ENCODE data around the gene HLCS. TPM values are rescaled to one million over a fixed set of nuclear protein-coding genes. Genes with fewer than 3 reads are reported as not detected.

The HLCS gene
- total and polyA plus RNA-seq, 2 of the 4 experiments (the other 2 are of a cell fraction): 10.6 to 21.0 TPM

- H3K14ac ChIP-seq (replicated peaks; ENCODE audit: low read depth, low read length): no peak overlapping the region
- H4K5ac ChIP-seq (ENCODE audit: low read depth, low read length): no peak overlapping the region
- peaks cover 0 to 8% of the 10 kb centered on the region in 2 experiments; a peak in 1 of 4 replicates for H3K79me1 ChIP-seq (ENCODE audit: low read depth in 1 of 2, low read length in 2 of 2)
- H3K4me3 ChIP-seq (ENCODE audit: insufficient read depth, low read depth, low read length): no peak overlapping the region
- no peak overlapping the region for H2BK5ac ChIP-seq (ENCODE audit: low read depth, low read length, poor library complexity, severe bottlenecking)
- no peak overlapping the region for H2AK9ac ChIP-seq (replicated peaks; ENCODE audit: low read depth, low read length, poor library complexity)
- no peak overlapping the region for H2AFZ ChIP-seq (replicated peaks; ENCODE audit: low read length, poor library complexity)
- 0 out of 2 replicates have a peak, but pooled peaks cover 7% of the 10 kb centered on the region for H3K9me1 ChIP-seq (ENCODE audit: insufficient read depth, low read length)
- H4K91ac ChIP-seq (ENCODE audit: insufficient read depth, low read depth, low read length): no peak overlapping the region
- no peak overlapping the region for H2BK120ac ChIP-seq (ENCODE audit: low read depth, low read length)
- intact Hi-C loops (cut with micrococcal nuclease) (no loop called here), dilution Hi-C loops (cut with HindIII; ENCODE audit: low sequenced_read_pairs, unreplicated experiment) (no loop called here), in situ Hi-C loops (cut with MboI; ENCODE audit: low sequenced_read_pairs) (no loop called here)
- H4K20me1 ChIP-seq (ENCODE audit: insufficient read depth, low read length): no peaks in the 10 kb centered on the region
- no peak overlapping the region for H3K56ac ChIP-seq (ENCODE audit: extremely low read depth, insufficient read depth, low read length)
- CTCF ChIA-PET: no interaction called here
- H3K9ac ChIP-seq (ENCODE audit: low read depth, low read length): no peak overlapping the region
- H3K4ac ChIP-seq (ENCODE audit: low read depth, low read length): no peak overlapping the region
- no peak overlapping the region for H3K23ac ChIP-seq (ENCODE audit: low read depth, low read length)
- ATAC-seq (ENCODE audit: low read depth) (no peak), DNase-seq (no peak)
- no peak overlapping the region for H3K27ac ChIP-seq (ENCODE audit: insufficient read depth, low read length)
- H3K18ac ChIP-seq (ENCODE audit: low read depth, low read length): no peak overlapping the region
- POLR2A ChIA-PET (ENCODE audit: unreplicated experiment): no interaction called here
- H3K27me3 ChIP-seq (ENCODE audit: control insufficient read depth, insufficient read depth, low read length): no peaks in the 10 kb centered on the region
- BruUV-seq (replicated peaks): no TSS peak
- no peaks in the 10 kb centered on the region for H3K36me3 ChIP-seq (ENCODE audit: control insufficient read depth, insufficient read depth, low read length)
- H4K8ac ChIP-seq (ENCODE audit: low read depth in 2 of 2, low read length in 2 of 2): no peak overlapping the region
- WGBS, 2 experiments (ENCODE audit: extremely low coverage in 2 of 2, insufficient read length in 1 of 2): no CpG with 5 or more reads among the region's 9 CpGs
- peaks cover 6% of the 10 kb centered on the region; the same call in 1 of the 2 replicates for H3K4me1 ChIP-seq (ENCODE audit: control insufficient read depth, insufficient read depth, low read length)
- no peak overlapping the region for H3K4me2 ChIP-seq (ENCODE audit: low read depth, low read length)
- H2BK20ac ChIP-seq (ENCODE audit: low read depth, low read length): no peak overlapping the region
- no peaks in the 10 kb centered on the region for H3K9me3 ChIP-seq (ENCODE audit: control insufficient read depth, insufficient read depth, low read length)
- no peak overlapping the region for H2AK5ac ChIP-seq (ENCODE audit: low read depth, low read length)
- no peak overlapping the region for H2BK15ac ChIP-seq (ENCODE audit: low read depth, low read length)
- TF ChIP-seq MAFK (IDR thresholded peaks at IDR 0.05; ENCODE audit: low read depth, low read length): no peak
- TF ChIP-seq CTCF (conservative IDR thresholded peaks at IDR 0.05; ENCODE audit: low read depth, low read length): no peak
- TF ChIP-seq MAZ (IDR thresholded peaks at IDR 0.05; ENCODE audit: borderline replicate concordance, low read depth, low read length): no peak
- no peak for TF ChIP-seq RCOR1 (IDR thresholded peaks at IDR 0.05; ENCODE audit: insufficient replicate concordance, low read length)
- TF ChIP-seq RAD21 (IDR thresholded peaks at IDR 0.05; ENCODE audit: low read length): no peak
- TF ChIP-seq MXI1 (IDR thresholded peaks at IDR 0.05; ENCODE audit: borderline replicate concordance, low read depth, low read length): no peak
- TF ChIP-seq POLR2A (IDR thresholded peaks at IDR 0.05; ENCODE audit: low read depth, low read length): no peak
- no peak for TF ChIP-seq RFX5 (IDR thresholded peaks at IDR 0.05; ENCODE audit: low read depth, low read length)
- TF ChIP-seq SMC3 (IDR thresholded peaks at IDR 0.05; ENCODE audit: low read depth, low read length): no peak
- no peak for TF ChIP-seq CHD1 (IDR thresholded peaks at IDR 0.05; ENCODE audit: low read depth, low read length)
- TF ChIP-seq NFE2L2 (IDR thresholded peaks at IDR 0.05; ENCODE audit: low read depth, low read length): no peak
- no peak for TF ChIP-seq CEBPB (IDR thresholded peaks at IDR 0.05; ENCODE audit: low read depth, low read length)
- TF ChIP-seq, protein P1, sequence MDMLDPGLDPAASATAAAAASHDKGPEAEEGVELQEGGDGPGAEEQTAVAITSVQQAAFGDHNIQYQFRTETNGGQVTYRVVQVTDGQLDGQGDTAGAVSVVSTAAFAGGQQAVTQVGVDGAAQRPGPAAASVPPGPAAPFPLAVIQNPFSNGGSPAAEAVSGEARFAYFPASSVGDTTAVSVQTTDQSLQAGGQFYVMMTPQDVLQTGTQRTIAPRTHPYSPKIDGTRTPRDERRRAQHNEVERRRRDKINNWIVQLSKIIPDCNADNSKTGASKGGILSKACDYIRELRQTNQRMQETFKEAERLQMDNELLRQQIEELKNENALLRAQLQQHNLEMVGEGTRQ (IDR thresholded peaks at IDR 0.05; ENCODE audit: low read depth, low read length): no peak
- TF ChIP-seq, protein P2, sequence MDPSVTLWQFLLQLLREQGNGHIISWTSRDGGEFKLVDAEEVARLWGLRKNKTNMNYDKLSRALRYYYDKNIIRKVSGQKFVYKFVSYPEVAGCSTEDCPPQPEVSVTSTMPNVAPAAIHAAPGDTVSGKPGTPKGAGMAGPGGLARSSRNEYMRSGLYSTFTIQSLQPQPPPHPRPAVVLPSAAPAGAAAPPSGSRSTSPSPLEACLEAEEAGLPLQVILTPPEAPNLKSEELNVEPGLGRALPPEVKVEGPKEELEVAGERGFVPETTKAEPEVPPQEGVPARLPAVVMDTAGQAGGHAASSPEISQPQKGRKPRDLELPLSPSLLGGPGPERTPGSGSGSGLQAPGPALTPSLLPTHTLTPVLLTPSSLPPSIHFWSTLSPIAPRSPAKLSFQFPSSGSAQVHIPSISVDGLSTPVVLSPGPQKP (IDR thresholded peaks at IDR 0.05; ENCODE audit: borderline replicate concordance, low read depth, low read length): no peak
- TF ChIP-seq BHLHE40 (IDR thresholded peaks at IDR 0.05; ENCODE audit: low read depth, low read length): no peak
Observed at GRCh38 chr21:36985751-36986594, 19.5 kb upstream of the HLCS start.

All from IMR-90 (cell line).